HCT116 (cell line): ENCODE data around the gene NEDD4. TPM values are rescaled to one million over a fixed set of nuclear protein-coding genes. Genes with fewer than 3 reads are reported as not detected.
"Not testable (repeated sequence)": the region's sequence is repeated elsewhere in the genome, so short reads cannot be mapped to it uniquely, and the experiment has no call there.

ENCODE experiments used
- ATAC-seq: fragments of 200-7000 bp; cut with Tn5 transposase; 2 replicates; pipeline ENCODE4 v1.9.1; 2020; ENCODE audit warnings: mild to moderate bottlenecking, moderate library complexity
- BruUV-seq: library from RNA; stranded (reverse); fragments of 400-500 nt; replicated peaks from 2 replicates; lab custom pipeline; 2021; lab: Mats Ljungman, UMichigan
- CTCF ChIA-PET: fragments of 300-600 bp; sonication (Branson Sonifier 250); formaldehyde crosslinking; loops from one replicate; lab custom pipeline; 2021; ENCODE audit warnings: antibody characterized with exemption; lab: Charles Lee
- POLR2A ChIA-PET: fragments of 300-600, 350-600 bp; sonication (Branson Sonifier 250); formaldehyde crosslinking; loops from one replicate; lab custom pipeline; 2021; ENCODE audit warnings: antibody characterized with exemption; lab: Charles Lee
- RAD21 ChIA-PET, 2 experiments: fragments of 300-600 bp; sonication (Branson Sonifier 250); formaldehyde crosslinking; loops; one replicate each; lab custom pipeline; 2023; ENCODE audit warnings: low total read pairs in 2 of 2; ENCODE audit not compliant: uncharacterized antibody in 2 of 2, unreplicated experiment in 2 of 2, low non-redundant PET in 1 of 2; lab: Charles Lee
- DNase-seq: peaks from one replicate; pipeline ENCODE4 v3.0.0-alpha.2; 2010; ENCODE audit warnings: low read depth, low spot score
- H2AFZ ChIP-seq: fragments of 200-600 bp; shearing (Covaris generic), sonication (generic); 2 replicates; pipeline ENCODE4 v1.6.1; 2017; ENCODE audit warnings: low read depth, mixed run types, mixed read lengths, antibody characterized with exemption, low read length; ENCODE audit not compliant: poor library complexity, severe bottlenecking
- H3K27ac ChIP-seq: 2 replicates; pipeline ENCODE4 v1.5.1; 2012; ENCODE audit warnings: low read depth, low read length
- H3K27me3 ChIP-seq: fragments of 200-600 bp; sonication (generic); 2 replicates; pipeline ENCODE4 v1.6.1; 2016; ENCODE audit warnings: mixed run types, low read length, mixed read lengths; ENCODE audit not compliant: insufficient read depth
- H3K36me3 ChIP-seq, 2 experiments: fragments of 200-500 bp in 1 of 2; fragments of 200-600 bp in 1 of 2; sonication (Bioruptor generic) in 1 of 2; sonication (generic) in 1 of 2; 2 replicates each; pipeline versions ENCODE4 v1.5.1 to v1.6.1; 2014 to 2016; ENCODE audit warnings: low read length in 2 of 2, inconsistent platforms in 1 of 2, mixed read lengths in 1 of 2, mixed run types in 1 of 2; ENCODE audit not compliant: insufficient read depth in 2 of 2, control insufficient read depth in 1 of 2
- H3K4me1 ChIP-seq, 2 experiments: fragments of 200-600 bp in 1 of 2; sonication (generic) in 1 of 2; 2 replicates each; pipeline versions ENCODE4 v1.5.1 to v1.6.1; 2012 to 2017; ENCODE audit warnings: low read length in 2 of 2, inconsistent platforms in 1 of 2, mild to moderate bottlenecking in 1 of 2, mixed read lengths in 1 of 2, mixed run types in 1 of 2, moderate library complexity in 1 of 2; ENCODE audit not compliant: insufficient read depth in 2 of 2, control insufficient read depth in 1 of 2
- H3K4me2 ChIP-seq: fragments of 200-600 bp; sonication (generic); 2 replicates; pipeline ENCODE4 v1.6.1; 2017; ENCODE audit warnings: mixed run types, low read length, mixed read lengths
- H3K4me3 ChIP-seq, 2 experiments: fragments of 200-600 bp in 1 of 2; sonication (generic) in 1 of 2; replicated peaks in 1 of 2; 2 replicates each; pipeline ENCODE4 v1.5.1; 2011 to 2016; ENCODE audit warnings: low read length in 2 of 2, control low read depth in 1 of 2, low read depth in 1 of 2, mild to moderate bottlenecking in 1 of 2, mixed read lengths in 1 of 2, mixed run types in 1 of 2
- H3K79me2 ChIP-seq: fragments of 200-600 bp; sonication (generic); 2 replicates; pipeline ENCODE4 v1.6.1; 2017; ENCODE audit warnings: mild to moderate bottlenecking, mixed run types, low read length, moderate library complexity, mixed read lengths; ENCODE audit not compliant: insufficient read depth
- H3K9ac ChIP-seq: fragments of 200-600 bp; sonication (generic); 2 replicates; pipeline ENCODE4 v1.6.1; 2016; ENCODE audit warnings: low read length, mixed read lengths
- H3K9me2 ChIP-seq: fragments of 200-600 bp; sonication (generic), shearing (Covaris generic); 2 replicates; pipeline ENCODE4 v1.6.1; 2017; ENCODE audit warnings: mixed run types, mild to moderate bottlenecking, moderate library complexity; ENCODE audit not compliant: insufficient read depth
- H3K9me3 ChIP-seq, 2 experiments: fragments of 200-500 bp in 1 of 2; fragments of 200-600 bp in 1 of 2; sonication (Bioruptor generic) in 1 of 2; sonication (generic) in 1 of 2; 2 replicates each; pipeline ENCODE4 v1.6.1; 2014 to 2017; ENCODE audit warnings: low read length in 2 of 2, mixed read lengths in 2 of 2, inconsistent platforms in 1 of 2, low read depth in 1 of 2, mild to moderate bottlenecking in 1 of 2, mixed run types in 1 of 2, moderate library complexity in 1 of 2; ENCODE audit not compliant: control insufficient read depth in 1 of 2, insufficient read depth in 1 of 2
- H4K20me1 ChIP-seq: fragments of 200-600 bp; sonication (generic), shearing (Covaris generic); 2 replicates; pipeline ENCODE4 v1.6.1; 2017; ENCODE audit warnings: mixed run types, mild to moderate bottlenecking, moderate library complexity; ENCODE audit not compliant: insufficient read depth
- CBX3 ChIP-seq: IDR thresholded peaks from 2 replicates; pipeline ENCODE4 v1.6.1; 2012; ENCODE audit warnings: low read depth
- CEBPB ChIP-seq: IDR thresholded peaks from 2 replicates; pipeline ENCODE4 v1.6.1; 2012; ENCODE audit warnings: low read depth
- EGR1 ChIP-seq: IDR thresholded peaks from 2 replicates; pipeline ENCODE4 v1.6.1; 2012; ENCODE audit warnings: low read depth
- ELF1 ChIP-seq: IDR thresholded peaks from 2 replicates; pipeline ENCODE4 v1.6.1; 2012; ENCODE audit warnings: low read depth, borderline replicate concordance
- EZH2 ChIP-seq: fragments of 200-600 bp; sonication (generic); IDR thresholded peaks from 2 replicates; pipeline ENCODE4 v1.6.1; 2017; ENCODE audit warnings: antibody characterized with exemption, mixed run types
- EZH2phosphoT487 ChIP-seq: fragments of 200-600 bp; IDR thresholded peaks from 2 replicates; pipeline ENCODE4 v1.6.1; 2018; ENCODE audit warnings: antibody characterized with exemption, borderline replicate concordance
- FOSL1 ChIP-seq: IDR thresholded peaks from 2 replicates; pipeline ENCODE4 v1.6.1; 2012; ENCODE audit warnings: low read depth
- JUND ChIP-seq: IDR thresholded peaks from 2 replicates; pipeline ENCODE4 v1.6.1; 2012
- POLR2A ChIP-seq: IDR thresholded peaks from 2 replicates; pipeline ENCODE4 v1.7.0; 2011; ENCODE audit warnings: borderline replicate concordance; ENCODE audit not compliant: insufficient read depth, insufficient read length; ENCODE audit errors: extremely low read depth
- POLR2AphosphoS5 ChIP-seq: IDR thresholded peaks from 2 replicates; pipeline ENCODE4 v1.6.1; 2011; ENCODE audit warnings: mild to moderate bottlenecking, low read depth, low read length, moderate library complexity
- RAD21 ChIP-seq: IDR thresholded peaks from 2 replicates; pipeline ENCODE4 v1.6.1; 2012; ENCODE audit warnings: low read depth, mild to moderate bottlenecking
- SIN3A ChIP-seq: IDR thresholded peaks from 2 replicates; pipeline ENCODE4 v1.6.1; 2012; ENCODE audit warnings: low read depth
- SP1 ChIP-seq: IDR thresholded peaks from 2 replicates; pipeline ENCODE4 v1.6.1; 2012; ENCODE audit warnings: low read depth
- YY1 ChIP-seq: IDR thresholded peaks from 2 replicates; pipeline ENCODE4 v1.6.1; 2011; ENCODE audit warnings: low read length, low read depth, moderate library complexity, mild to moderate bottlenecking; ENCODE audit not compliant: insufficient replicate concordance; ENCODE audit errors: extremely low read depth
- ZNF274 ChIP-seq: fragments of 200-500 bp; sonication (Bioruptor generic); IDR thresholded peaks from 2 replicates; pipeline ENCODE4 v1.6.1; 2014; ENCODE audit warnings: mild to moderate bottlenecking, low read depth, low read length, inconsistent platforms
- intact Hi-C: fragments of 100-400 bp; cut with micrococcal nuclease; formaldehyde crosslinking; loops from 2 replicates; pipeline ENCODE4 v1.10.0; 2022
- total RNA-seq: library from RNA; stranded (reverse); gene quantifications from one replicate; pipeline ENCODE4 v1.2.1, GENCODE V29; 2021; ENCODE audit not compliant: unreplicated experiment
- TF ChIP-seq, protein P1 (sequence below): IDR thresholded peaks from 2 replicates; pipeline ENCODE4 v1.6.1; 2012
- TF ChIP-seq, protein P2 (sequence below): IDR thresholded peaks from 2 replicates; pipeline ENCODE4 v1.6.1; 2012
- TF ChIP-seq, protein P3 (sequence below): IDR thresholded peaks from 2 replicates; pipeline ENCODE4 v1.6.1; 2012; ENCODE audit warnings: low read depth

NEDD4 gene
- total RNA-seq, 1 experiment from 2014 or later = 13.7 TPM

DNA sequence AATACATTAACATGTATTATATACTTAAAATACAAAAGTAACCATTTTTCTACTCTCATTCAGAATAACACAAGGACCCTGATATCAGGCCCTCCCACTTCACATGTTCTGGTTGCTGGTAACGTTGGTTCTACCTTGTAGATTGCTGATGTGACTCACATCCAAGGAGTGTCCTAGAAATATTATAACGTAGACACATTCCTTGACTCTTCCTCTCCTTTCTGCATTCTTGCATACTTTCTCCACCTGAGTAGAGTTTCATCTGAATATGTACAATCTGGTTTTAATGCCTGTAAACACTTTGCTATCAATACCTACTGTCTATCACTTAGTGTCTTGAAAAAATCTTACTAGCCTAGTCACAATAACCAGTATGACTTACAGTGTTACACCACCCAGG lies 35.0 kb upstream of the NEDD4 start:
- RAD21 ChIA-PET = no interaction called here
- H2AFZ ChIP-seq = no peak overlapping the region
- no peaks in the 10 kb centered on the region for H3K4me1 ChIP-seq
- H3K36me3 ChIP-seq = no peaks in the 10 kb centered on the region
- H3K27ac ChIP-seq = no peak overlapping the region
- TF ChIP-seq POLR2A (no peak), CBX3 (no peak), SIN3A (no peak), EZH2phosphoT487 (no peak), YY1 (no peak), JUND (no peak), SP1 (no peak), ELF1 (no peak), CEBPB (no peak), RAD21 (no peak), POLR2AphosphoS5 (no peak), ZNF274 (no peak), EZH2 (no peak), EGR1 (no peak), FOSL1 (no peak)
- TF ChIP-seq, protein P1, sequence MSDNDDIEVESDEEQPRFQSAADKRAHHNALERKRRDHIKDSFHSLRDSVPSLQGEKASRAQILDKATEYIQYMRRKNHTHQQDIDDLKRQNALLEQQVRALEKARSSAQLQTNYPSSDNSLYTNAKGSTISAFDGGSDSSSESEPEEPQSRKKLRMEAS = no peak
- TF ChIP-seq, protein P2, sequence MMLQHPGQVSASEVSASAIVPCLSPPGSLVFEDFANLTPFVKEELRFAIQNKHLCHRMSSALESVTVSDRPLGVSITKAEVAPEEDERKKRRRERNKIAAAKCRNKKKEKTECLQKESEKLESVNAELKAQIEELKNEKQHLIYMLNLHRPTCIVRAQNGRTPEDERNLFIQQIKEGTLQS = no peak
- TF ChIP-seq, protein P3, sequence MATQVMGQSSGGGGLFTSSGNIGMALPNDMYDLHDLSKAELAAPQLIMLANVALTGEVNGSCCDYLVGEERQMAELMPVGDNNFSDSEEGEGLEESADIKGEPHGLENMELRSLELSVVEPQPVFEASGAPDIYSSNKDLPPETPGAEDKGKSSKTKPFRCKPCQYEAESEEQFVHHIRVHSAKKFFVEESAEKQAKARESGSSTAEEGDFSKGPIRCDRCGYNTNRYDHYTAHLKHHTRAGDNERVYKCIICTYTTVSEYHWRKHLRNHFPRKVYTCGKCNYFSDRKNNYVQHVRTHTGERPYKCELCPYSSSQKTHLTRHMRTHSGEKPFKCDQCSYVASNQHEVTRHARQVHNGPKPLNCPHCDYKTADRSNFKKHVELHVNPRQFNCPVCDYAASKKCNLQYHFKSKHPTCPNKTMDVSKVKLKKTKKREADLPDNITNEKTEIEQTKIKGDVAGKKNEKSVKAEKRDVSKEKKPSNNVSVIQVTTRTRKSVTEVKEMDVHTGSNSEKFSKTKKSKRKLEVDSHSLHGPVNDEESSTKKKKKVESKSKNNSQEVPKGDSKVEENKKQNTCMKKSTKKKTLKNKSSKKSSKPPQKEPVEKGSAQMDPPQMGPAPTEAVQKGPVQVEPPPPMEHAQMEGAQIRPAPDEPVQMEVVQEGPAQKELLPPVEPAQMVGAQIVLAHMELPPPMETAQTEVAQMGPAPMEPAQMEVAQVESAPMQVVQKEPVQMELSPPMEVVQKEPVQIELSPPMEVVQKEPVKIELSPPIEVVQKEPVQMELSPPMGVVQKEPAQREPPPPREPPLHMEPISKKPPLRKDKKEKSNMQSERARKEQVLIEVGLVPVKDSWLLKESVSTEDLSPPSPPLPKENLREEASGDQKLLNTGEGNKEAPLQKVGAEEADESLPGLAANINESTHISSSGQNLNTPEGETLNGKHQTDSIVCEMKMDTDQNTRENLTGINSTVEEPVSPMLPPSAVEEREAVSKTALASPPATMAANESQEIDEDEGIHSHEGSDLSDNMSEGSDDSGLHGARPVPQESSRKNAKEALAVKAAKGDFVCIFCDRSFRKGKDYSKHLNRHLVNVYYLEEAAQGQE = no peak
- TF ChIP-seq, all 23 proteins: peak for 0
- H3K9ac ChIP-seq = no peak overlapping the region
- no peaks in the 10 kb centered on the region for H3K9me3 ChIP-seq
- peaks cover 2% of the 10 kb centered on the region; the same call in 1 of the 2 replicates for H3K9me2 ChIP-seq
- no TSS peak for BruUV-seq
- no peak overlapping the region for H3K4me2 ChIP-seq
- H3K27me3 ChIP-seq = no peaks in the 10 kb centered on the region
- ChIA-PET POLR2A (no interaction called here), CTCF (interaction anchor here (1.1 to 1.9 kb wide), 2 partner anchors 10 to 184 kb away, joined by 3 to 4 read pairs; no protein-coding TSS in a partner anchor)
- no peaks in the 10 kb centered on the region for H3K79me2 ChIP-seq
- intact Hi-C loops = no loop called here
- no peak overlapping the region for H3K4me3 ChIP-seq
- no peaks in the 10 kb centered on the region for H4K20me1 ChIP-seq
- DNase-seq = no peak
- no peak for ATAC-seq

DNA sequence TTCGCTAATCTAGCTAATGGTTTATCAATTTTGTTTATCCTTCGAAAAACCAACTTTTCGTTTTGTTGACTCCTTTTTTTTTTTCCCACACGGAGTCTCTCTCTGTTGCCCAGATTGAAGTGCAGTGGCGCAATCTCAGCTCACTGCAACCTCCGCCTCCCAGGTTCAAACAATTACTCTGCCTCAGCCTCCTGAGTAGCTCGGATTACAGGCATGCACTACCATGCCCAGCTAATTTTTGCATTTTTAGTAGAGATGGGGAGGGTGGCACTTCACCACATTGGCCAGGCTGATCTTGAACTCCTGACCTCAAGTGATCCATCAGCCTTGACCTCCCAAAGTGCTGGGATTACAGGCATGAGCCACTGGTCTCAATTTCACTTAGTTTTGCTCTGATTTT lies 29.7 kb upstream of the NEDD4 start:
- H3K4me3 ChIP-seq, H3K9ac ChIP-seq, BruUV-seq, RAD21 ChIA-PET, DNase-seq, H3K27me3 ChIP-seq, H3K4me2 ChIP-seq, H3K9me2 ChIP-seq, H2AFZ ChIP-seq, H4K20me1 ChIP-seq, H3K79me2 ChIP-seq, CTCF ChIA-PET, ATAC-seq, H3K4me1 ChIP-seq, intact Hi-C loops, H3K9me3 ChIP-seq, H3K27ac ChIP-seq, H3K36me3 ChIP-seq: not testable (repeated sequence)
- POLR2A ChIA-PET = interaction anchor here (0.7 kb wide), 1 partner anchor 8 kb away, joined by 3 read pairs; no protein-coding TSS in a partner anchor
